GM19328 (cell line): ENCODE data around the gene PDZD2.

Source experiments
- ATAC-seq: cut with Tn5 transposase; IDR thresholded peaks from one replicate; pipeline ENCODE4 v1.9.1; 2021; ENCODE audit warnings: mild to moderate bottlenecking, moderate library complexity; ENCODE audit not compliant: unreplicated experiment

PDZD2 gene

DNA sequence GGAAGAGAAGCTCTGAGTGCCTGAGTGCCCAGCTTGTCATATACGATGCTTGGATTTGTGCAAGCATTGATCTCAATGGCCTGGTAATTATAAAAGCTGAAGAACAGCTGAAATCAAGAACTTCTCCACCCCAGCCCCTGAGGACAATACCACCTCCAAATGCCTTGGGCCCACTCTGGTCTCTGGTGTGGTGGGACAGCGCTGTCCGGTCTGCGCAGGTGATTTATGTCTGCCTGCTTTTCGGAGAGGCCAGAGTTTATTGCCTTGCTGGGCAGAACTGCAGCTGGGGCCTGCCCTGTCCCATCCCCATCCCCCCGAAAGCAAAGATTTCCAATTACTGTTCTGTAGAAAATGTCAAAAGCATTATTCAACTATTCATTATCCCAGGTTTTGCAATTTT, 1.1 kb upstream of the PDZD2 start:
- ATAC-seq, result no peak

DNA sequence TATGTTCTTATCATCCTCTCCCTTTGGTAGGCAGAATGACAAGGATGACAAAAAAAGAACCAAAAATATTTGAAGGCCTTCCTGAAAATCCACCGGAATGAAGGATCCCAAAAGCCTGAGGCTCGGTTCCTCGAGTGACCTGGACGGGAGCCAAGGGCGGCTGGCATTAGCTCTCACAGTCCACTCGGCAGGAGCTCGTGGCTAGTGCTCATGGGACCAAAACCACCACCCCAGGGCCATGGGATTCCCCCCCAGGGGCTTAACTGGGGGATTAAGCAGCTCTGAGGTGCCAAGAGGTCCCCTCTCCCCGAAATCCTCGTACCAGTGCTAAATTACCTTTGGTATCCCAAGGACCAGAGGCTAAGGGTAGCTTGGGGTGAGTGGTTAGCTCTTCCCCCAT, 586 bp upstream of the PDZD2 start:
- ATAC-seq, result no peak

DNA sequence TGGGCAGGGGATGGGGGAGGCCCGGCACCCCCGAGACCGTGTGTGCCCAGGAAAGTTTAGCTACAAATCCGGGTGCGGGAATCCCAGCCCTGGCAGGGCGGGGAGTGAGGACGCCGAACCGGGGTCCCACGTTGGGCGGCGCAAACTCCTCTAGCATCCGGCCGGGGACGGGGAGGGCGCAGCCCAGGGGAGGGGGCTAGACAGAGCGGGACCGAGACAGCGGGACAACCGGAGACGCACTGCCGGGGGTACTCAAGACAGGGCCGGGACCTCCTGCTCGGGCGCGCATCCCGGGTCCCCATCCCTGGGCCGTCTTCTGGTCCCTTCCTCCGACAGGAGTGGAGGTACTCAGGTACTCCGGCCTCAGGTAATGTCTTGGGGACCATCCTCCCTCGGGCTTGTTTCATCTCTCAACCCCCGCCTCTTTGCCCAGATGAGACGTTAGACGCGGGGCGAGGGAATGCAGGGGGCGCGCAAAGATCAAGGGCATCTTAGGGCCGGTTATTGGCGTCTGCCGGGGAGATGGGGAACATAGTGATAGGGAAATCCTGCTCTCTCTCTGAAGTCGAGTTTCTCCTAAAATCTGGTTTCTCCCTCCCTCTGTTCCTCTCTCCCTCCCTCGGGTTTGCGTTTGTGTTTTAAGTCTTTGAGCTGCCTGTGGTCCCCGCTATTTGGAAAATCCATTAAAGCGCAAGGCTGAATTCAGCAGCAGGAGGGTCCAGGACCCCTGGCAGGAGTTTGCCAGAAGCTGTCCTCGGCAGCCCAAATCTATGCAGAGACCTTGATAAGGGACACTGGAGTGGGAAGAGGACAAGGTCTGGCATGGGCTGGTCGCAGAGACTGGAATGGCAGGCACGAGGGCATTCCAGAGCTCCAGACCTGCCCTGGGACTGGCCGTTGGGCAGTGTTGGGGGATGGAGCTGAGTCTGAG, 815 bp downstream of the PDZD2 start:
- no peak for ATAC-seq

DNA sequence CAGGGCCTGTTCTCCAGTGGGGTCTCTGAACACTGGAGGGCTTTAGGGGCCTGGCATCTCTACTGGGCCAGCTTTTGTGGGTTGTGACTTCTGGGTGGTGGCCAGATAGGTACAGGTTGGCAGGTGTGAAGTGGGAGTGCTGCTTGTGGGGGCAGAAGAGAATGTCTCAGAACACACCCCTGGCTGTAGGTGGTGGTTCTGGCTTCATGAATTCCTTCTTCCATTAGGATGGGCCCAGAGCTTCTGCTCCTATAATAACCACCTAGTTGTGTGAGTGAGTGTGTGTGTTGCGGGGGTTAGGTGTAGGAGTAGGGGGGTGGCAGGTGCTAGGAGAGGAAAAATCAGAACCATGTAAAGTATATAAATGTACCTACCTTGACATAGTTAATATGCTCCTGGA, 1.6 kb downstream of the PDZD2 start:
- ATAC-seq, result no peak

DNA sequence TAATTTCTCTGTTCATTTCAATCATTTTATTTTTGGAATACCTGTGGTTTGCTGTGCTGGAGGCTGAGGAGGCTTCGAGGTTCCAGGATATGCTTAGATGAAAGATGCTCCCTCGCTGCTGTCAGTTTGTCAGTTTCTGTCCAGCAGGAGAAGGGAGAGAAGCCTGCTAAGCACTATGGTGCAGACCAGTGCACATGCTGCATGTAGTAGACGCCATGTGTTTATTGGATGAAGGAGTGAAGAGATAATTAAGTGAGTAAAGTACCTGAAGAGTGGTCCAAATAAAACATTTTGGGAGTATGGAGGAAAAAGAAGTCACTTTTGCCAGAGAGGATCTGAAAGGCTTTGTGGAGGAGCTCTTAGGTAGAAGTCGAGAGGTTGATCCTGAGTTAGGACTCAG, 2.1 kb downstream of the PDZD2 start:
- no peak for ATAC-seq

DNA sequence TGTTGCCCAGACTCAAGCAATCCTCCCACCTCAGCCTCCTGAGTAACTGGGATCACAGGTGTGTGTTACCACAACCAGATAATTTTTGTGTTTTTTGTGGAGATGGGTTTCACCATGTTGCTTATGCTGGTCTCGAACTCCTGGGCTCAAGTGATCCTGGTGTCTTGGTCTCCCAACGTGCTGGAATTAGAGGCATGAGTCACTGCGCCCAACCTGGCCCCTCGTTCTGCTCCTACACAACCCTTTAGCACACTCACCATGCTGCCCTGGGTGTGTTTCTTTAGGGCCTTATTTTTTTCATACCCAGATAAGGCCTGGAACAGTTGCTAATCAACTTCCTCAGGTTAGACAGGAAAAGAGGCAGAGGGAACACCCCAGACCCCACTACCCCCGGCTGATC, 2.6 kb downstream of the PDZD2 start:
- ATAC-seq, result no peak

DNA sequence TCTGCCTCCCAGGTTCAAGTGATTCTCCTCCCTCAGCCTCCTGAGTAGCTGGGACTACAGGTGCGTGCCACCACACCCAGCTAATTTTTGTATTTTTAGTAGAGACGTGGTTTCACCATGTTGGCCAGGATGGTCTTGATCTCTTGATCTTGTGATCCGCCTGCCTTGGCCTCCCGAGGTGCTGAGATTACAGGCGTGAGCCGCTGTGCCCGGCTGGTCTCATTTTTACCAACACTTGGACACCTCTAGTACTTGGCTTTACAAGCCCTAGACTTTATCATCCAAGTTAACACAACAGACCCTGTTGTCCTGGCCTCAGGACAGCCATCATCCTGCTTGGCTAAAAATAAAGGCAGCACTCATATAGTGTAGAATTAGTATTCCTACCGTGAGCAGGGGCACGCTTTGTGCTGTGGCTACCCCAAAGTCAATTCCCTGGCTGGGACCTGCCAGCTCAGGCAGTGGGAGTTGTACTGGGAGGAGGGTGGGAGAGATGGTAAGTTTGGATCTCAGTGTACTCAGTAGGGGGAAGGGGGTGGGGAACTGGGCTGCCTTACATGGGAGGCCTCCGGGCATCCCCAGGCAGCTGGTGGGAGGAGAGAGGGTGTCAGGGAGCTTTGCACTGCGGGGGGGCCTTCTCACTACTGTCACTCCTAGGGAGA, 6.6 kb downstream of the PDZD2 start:
- ATAC-seq, result no peak

DNA sequence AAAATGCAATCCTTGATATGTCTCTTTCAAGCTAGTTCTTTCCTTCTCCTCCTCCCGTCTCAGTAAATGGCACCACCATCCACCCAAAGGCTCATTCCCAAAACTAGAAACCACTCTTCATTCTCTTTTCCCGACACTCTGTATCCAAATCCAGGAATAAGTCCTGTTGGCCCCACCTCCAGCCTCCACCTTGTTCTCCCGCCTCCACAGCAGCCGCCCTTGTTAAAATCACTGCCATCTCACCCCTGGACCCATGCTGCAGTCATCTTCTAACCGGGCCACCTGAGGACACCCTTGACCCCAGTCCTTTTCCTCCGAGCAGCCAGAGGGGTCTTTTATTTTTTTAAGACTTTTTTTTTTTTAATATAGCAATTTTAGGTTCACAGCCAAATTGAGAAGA, 9.4 kb downstream of the PDZD2 start:
- no peak for ATAC-seq

DNA sequence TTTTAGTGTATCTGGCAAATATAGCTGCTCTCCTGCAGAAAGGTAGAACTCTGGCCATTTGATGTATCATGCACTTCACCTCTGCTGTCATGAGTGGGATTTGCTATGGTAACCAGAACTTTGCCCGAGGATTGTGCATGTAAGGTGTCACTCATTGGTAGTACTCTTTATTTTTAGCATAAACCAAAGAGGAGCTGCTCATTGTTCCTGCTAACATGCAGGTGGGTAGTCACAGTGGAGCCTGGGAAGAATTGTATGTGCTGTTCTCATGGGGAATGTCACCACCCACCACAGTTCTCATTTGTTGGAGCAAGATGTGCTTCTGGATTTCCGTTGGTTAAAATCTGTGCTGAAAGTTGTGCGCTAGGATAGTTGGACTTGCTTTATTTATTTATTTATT, 12.3 kb downstream of the PDZD2 start:
- ATAC-seq, result no peak

DNA sequence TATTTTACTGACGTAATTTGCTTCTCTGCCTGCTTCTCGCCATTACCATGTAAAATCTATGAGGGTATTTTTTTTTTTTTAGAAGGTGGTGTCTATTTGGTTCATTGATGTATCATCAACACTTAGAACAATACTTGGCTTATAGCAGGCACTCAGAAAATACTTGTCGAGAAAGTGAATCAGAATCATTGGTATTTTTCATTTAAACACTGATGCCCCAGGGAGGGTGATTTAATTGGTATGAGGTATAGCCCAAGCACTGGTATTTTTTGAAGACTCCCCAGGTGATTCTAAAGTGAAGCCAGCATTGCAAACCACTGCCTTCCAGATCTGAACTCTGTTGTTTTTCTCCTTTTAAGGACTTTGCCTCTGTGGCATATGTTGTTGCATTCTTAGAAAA, 16.6 kb downstream of the PDZD2 start:
- no peak for ATAC-seq

DNA sequence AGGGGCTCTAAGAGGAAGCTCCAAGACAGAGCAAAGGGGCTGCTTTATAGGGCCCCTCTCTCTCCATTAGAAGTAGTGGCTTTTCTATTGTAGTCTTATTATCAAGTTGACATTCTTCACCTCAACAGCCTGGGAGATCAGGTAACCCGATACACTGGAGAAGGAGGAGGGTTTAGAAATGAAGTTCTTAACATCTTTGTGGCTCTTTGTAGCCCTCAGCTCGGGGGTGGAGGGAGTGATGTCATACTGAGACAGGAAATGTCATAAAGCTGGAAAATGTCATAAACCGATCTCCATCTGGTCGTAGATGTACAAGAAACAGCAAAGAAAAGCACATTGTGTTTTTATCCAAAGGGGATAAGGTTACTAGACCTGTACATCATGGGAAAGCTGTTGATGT, 17.9 kb downstream of the PDZD2 start:
- no peak for ATAC-seq

DNA sequence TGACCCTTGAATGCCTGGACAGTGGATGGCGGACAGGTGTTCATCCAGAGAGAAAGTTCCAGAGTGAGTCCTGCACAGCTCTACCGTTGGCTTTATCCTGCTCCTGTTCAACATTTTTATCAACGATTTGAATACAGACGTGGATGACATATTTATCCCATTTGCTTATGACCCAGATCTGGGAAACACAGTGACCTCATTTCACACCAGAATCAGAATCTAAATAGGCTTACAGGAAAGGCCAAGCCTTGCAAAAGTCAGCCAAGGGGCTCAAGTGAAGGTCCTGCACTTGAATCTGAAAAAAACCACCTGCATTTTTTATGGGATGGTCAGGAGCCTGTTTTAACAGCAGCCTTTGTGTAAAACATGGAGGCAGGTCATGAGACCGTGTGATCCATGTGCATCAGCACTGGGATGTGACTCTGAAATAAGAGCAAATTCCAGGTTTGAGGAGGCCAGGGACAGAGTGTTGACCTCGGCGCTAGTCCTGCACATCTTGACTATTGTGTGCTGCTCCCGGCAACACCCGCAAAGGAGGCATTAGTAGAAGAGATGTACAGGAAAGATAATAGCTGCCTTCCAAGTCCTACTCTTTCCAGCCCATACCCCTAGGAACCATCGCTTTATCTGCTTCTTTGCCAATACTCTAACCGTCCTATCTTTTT, 18.5 kb downstream of the PDZD2 start:
- no peak for ATAC-seq

DNA sequence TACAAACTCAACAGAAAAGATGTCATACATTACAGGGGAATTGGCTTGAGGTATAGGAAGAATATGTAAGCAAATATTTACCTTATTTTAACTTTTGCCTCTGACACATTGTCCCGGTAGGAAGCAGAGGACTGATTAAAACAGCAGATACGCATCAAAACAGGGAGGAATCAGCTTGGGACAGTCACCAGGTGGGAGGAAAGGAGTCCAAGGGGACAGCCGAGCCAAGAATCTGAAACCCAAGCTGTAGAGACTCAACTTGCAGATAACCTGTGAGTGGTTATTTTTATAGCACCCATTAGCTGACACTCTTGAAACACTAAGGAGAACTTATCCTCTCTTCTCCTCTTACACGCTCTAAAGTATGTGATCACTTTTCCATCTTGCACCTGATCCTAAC, 22.3 kb downstream of the PDZD2 start:
- ATAC-seq, result no peak

DNA sequence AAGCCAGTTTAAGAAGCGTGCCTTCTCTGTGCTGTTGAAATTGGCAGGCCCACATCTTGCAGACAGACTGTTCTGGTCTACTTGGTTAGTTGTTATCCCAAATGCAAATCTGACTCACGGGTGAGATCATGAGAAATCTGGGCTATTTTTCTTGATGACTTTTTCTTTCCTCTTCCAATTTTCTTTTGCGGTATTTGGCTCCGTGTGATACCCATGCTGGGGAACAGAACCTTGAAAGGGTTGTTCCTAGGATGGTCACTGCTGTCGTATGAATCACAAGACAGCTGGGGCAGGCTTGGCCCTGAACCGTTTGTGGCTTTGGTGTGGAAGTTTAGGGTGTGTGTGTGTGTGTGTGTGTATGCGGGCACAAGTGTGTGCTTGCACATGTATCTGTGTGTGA, 24.6 kb downstream of the PDZD2 start:
- ATAC-seq, result no peak

DNA sequence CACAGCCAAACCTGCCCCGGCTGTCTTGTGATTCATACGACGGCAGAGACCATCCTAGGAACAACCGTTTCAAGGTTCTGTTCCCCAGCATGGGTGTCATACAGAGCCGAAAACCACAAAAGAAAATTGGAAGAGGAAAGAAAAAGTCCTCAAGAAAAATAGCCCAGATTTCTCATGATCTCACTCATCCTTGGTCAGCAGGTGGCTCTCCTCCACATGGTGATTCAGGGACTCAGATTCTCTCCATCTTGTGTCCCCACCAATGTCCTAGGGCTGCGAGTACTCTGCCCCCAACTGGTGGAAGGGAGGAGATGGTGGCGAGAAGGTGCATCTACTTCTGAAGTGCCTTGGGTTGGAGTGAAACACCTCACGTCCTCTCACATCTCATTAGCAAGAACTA, 25.6 kb downstream of the PDZD2 start:
- ATAC-seq, result no peak

DNA sequence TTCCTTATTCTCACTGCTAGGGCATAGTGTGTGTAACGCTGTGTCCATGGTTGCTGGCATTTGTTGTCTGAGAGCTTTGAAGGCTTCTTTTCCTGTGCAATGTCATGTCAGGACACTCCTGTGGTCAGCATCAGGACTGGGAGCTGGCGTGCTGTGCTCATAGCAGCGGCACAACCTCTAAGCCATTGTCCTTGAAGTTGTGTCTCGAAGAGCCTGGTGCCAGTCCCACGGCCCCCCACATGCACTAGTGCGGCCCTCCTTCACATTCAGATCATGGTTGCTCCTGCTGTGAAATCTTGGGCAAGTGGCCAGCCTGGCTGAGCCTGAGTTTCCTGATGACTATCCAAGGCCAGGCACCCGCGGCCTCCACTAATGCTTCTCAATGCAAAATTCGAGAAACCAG, 32.4 kb downstream of the PDZD2 start:
- ATAC-seq, result no peak

DNA sequence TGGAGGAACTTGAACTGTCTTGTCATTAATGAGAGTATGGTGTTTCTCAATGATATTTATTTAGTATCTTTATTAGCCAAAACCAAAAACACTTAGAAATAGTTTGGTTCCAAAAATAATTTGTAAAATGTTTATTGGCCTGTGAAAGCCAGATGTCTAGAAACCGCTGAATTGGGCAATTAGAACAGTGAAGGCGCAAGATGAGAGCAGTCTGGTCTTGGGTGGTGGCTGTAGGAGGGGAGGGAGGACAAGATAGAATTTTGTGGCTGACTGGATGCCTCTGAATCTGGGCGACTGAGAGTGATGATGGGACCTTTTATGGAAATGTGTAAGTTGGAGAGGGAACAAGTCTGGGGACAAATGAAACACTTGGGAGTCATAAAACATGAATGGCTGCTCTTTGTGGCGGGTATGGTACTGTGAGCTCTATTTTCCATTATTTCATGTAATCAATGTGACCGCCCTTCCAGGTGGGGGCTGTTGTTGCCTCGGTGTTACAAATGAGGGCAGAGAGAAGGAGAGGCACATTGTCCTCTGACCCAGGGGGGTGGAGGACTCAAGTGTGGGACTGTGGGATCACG, 35.5 kb downstream of the PDZD2 start:
- no peak for ATAC-seq

DNA sequence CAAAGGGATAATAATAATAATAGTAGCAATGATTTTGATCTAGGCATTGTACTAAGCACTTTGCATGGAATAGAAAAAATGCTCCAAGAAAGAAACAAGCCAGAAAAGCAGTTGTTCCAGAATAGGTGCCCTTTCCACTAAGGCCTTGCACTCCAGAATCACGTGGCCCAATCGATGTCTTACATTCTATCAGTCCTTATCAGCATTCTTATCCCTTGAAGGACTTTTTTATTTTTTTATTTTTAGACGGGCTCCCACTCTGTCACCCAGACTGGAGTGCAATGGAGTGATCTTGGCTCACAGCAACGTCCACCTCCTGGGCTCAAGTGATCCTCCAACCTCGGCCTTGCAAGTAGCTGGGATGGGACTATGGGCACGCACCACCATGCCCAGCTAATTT, 36.5 kb downstream of the PDZD2 start:
- ATAC-seq, result no peak

DNA sequence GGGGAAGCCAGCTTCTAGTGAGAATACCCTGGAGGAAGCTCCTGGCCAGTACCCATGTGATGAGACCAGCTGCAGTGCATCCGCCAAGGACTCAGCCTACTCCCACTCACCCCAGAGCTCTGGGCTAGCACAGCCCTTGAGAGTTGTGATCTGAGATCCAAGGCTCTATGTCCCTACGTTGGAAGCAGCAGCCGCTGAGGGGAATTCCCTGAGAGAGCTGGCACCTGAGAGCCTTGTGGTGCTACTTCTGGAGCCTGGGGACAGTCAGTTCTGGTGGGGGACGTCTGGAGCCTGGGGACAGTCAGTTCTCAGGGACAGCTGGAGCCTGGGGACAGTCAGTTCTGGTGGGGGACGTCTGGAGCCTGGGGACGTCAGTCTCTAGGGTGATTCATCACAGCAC, 39.2 kb downstream of the PDZD2 start:
- ATAC-seq, result no peak

DNA sequence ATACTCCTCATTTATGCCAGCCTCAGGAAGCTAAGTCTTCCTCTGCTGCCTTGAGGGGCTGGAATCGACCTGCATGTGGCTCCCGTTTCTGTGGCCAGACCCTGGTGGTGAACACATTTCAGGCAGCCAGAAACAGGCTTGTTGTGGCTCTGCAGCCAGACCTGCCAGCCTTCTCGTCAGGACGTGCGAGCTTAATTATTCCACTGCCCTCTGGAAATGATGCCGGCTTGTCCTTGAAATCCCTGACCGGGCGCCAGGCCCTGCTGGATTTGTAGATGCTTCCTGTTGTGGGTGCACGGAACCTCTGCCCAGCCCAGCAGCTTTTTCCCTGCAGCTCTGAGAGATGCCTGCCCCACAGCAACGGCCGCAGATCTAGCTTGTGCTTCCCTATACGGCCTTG, 41.6 kb downstream of the PDZD2 start:
- ATAC-seq, result no peak

DNA sequence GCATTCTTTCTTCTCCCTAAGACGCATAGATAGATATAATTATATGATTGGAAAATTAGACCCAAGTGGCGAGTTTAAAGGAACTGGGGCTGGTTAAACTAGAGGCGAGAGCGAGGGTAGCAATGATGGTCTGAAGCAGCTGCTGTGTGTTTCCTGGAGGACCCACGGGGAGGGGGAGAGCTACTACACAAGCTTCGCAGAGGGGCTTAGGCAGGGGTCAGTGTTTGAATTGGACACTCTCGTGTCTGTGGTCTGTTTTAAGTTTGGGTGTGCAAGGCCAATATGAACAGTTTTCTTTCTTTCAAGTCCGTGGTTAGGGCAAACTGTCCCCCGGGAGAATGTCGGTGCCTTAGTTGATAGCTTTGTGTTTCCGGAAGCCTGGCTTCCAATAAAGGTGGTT, 43.1 kb downstream of the PDZD2 start:
- ATAC-seq, result no peak

DNA sequence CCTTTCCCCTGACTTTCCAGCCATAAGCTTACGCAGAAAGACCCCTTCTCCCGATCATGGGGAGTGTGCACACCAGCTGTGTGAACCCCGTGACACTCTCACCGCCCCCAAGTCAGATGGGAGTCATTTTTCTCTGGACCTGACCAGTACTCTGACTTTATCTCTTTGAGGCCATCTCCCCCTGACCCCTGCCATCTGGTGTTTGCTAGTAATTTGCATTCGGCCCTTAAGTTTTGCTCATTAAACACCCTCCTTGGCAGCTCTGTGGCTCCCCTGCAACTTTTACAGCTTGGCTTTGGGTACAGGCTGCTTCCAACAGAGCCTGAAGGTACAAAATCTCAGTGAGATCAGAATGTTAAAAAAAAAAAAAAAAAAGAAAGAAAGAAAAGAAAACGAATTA, 43.9 kb downstream of the PDZD2 start:
- ATAC-seq, result no peak
